ENCODE data around the gene SSU72.

GRCh38 chr1:1567891-1568291, 6.8 kb downstream of the SSU72 start:
- TF ChIP-seq CTCF (conservative IDR thresholded peaks at IDR 0.05; ENCODE audit: low read length) (no peak), EZH2phosphoT487 (IDR thresholded peaks at IDR 0.05; ENCODE audit: borderline replicate concordance) (no peak)

All from Loucy (cell line).